Natural killer cell treated with Interleukin-12 subunit alpha and Interleukin-12 subunit beta and Interleukin-15 and Interleukin-18, amount 100 ng/mL, for 72 hours (primary cell): ENCODE data around the gene C16orf92. TPM values are rescaled to one million over a fixed set of nuclear protein-coding genes. Genes with fewer than 3 reads are reported as not detected.

Source experiments
- ATAC-seq, 2 donors: fragments of 150-1000 bp; cut with Tn5 transposase in 1 of 2; sonication (Bioruptor Pico), chemical (Tn5 transposase) in 1 of 2; 2 replicates each; pipeline ENCODE4 v1.10.0; 2021
- DNase-seq: peaks from one replicate; pipeline ENCODE4 v3.0.0; 2022; ENCODE audit warnings: low spot score
- H3K27ac Mint-ChIP-seq, 2 donors: 1 replicate in 1 of 2; 2 replicates in 1 of 2; pipeline ENCODE4 v1.8.0; 2022; ENCODE audit warnings: mixed read lengths in 2 of 2, mild to moderate bottlenecking in 1 of 2, moderate library complexity in 1 of 2
- H3K27me3 Mint-ChIP-seq, 2 donors: 1 replicate in 1 of 2; 2 replicates in 1 of 2; pipeline ENCODE4 v1.8.0; 2022; ENCODE audit warnings: mixed read lengths in 2 of 2
- H3K36me3 Mint-ChIP-seq: one replicate; pipeline ENCODE4 v1.8.0; 2022; ENCODE audit warnings: mixed read lengths
- H3K4me1 Mint-ChIP-seq, 2 donors: 1 replicate in 1 of 2; 2 replicates in 1 of 2; pipeline ENCODE4 v1.8.0; 2022; ENCODE audit warnings: low read depth in 2 of 2, mixed read lengths in 2 of 2, mild to moderate bottlenecking in 1 of 2
- H3K4me3 Mint-ChIP-seq: one replicate; pipeline ENCODE4 v1.8.0; 2022; ENCODE audit warnings: mixed read lengths
- H3K9me3 Mint-ChIP-seq: 2 replicates; pipeline ENCODE4 v1.8.0; 2022; ENCODE audit warnings: mixed read lengths
- total RNA-seq, 2 donors: library from RNA; stranded (reverse); gene quantifications; one replicate each; pipeline ENCODE4 v1.2.3, GENCODE V29; 2022

C16orf92 gene, protein sequence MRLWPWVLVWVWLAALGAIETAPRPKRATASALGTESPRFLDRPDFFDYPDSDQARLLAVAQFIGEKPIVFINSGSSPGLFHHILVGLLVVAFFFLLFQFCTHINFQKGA
- total RNA-seq: not detected

DNA sequence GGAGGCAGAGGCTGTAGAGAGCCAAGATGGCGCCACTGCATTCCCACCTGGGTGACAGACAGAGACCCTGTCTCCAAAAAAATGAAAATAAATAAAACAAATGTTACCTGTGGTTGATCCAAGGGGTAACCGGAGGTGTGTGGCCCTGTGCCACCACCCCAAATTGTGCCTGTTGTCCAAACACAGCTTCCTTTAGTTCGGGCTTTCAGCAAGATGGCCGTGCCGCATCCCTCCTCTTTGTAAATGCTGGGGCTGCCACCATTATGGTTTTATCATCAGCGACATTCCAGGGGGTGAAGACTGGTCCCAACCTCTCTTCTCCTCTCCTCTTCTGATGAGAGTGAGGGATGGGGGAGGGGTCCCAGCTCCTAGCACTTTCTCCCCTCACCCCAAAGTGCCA is at the start of gene C16orf92:
Gene C16orf92, plus strand, starts transcription at position 312 of the 400 bp plus-strand sequence. CDS start 143 bp downstream, outside the sequence.
- Mint-ChIP-seq H3K36me3 (no peaks in the 10 kb centered on the region), H3K27ac (no peak within 1 kb of the TSS), H3K27me3 (peaks cover 14 to 17% of the 10 kb centered on the region in 2 donors), H3K9me3 (no peaks in the 10 kb centered on the region), H3K4me3 (no peak within 1 kb of the TSS), H3K4me1 (peaks cover 7 to 10% of the 10 kb centered on the region in 2 donors)
- DNase-seq (no peak), ATAC-seq (no peak)

DNA sequence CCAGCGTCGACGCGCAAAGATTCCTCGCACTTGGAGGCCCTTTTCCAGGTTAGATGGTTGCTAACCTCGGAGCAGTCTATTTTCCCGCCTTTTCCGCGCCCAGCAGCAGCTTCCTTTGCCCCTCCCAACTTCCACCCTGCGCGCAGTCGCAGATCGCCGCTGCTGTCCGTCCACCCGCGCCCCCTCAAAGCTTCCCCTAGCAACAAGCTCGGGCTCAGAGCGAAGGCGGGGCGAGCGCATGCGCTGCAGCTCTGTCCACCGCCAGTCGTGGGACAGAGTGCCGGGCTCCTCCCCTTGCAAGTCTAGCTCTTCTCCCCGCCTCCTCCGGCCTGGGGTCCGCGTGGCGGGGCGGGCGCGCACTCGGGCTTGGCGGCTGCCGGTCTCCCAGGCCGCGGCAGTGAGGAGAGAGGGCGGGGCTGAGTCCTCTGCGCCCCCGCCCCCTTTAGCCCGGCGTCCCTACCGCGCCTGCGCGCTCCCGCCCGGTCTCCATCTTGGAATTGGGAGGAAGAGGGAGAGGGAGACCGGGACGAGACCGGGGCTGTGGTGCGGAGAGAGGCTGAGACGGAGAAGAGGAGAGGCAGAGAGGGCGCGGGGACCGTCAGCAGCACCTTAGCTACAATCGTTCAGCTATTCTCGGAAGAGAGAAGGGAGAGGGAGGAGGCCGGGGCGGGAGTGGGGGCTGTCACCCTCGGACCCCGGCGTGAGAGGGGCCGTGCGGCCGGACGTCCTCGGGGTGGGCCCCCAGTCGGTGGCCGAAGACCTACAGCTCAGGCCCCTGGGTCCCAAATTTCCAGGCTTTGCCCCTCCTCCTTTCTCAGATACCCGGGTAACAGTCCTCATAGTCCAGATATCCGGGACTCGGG is 49.4 kb upstream of the C16orf92 start, which contains the start of gene TAOK2:
Gene TAOK2, plus strand, starts transcription at position 485 of the 863 bp plus-strand sequence. CDS start 3,905 bp downstream, outside the sequence.
- Mint-ChIP-seq H3K4me1 (peaks cover 30 to 42% of the 10 kb centered on the region in 2 donors), H3K27me3 (no peaks in the 10 kb centered on the region), H3K36me3 (peaks cover 14% of the 10 kb centered on the region), H3K9me3 (no peaks in the 10 kb centered on the region), H3K27ac (peak within 1 kb of the TSS; percentile 74 to 91), H3K4me3 (peak within 1 kb of the TSS; percentile 99)
- DNase-seq: peak; percentile 100
- peak; percentile 99 for ATAC-seq

DNA sequence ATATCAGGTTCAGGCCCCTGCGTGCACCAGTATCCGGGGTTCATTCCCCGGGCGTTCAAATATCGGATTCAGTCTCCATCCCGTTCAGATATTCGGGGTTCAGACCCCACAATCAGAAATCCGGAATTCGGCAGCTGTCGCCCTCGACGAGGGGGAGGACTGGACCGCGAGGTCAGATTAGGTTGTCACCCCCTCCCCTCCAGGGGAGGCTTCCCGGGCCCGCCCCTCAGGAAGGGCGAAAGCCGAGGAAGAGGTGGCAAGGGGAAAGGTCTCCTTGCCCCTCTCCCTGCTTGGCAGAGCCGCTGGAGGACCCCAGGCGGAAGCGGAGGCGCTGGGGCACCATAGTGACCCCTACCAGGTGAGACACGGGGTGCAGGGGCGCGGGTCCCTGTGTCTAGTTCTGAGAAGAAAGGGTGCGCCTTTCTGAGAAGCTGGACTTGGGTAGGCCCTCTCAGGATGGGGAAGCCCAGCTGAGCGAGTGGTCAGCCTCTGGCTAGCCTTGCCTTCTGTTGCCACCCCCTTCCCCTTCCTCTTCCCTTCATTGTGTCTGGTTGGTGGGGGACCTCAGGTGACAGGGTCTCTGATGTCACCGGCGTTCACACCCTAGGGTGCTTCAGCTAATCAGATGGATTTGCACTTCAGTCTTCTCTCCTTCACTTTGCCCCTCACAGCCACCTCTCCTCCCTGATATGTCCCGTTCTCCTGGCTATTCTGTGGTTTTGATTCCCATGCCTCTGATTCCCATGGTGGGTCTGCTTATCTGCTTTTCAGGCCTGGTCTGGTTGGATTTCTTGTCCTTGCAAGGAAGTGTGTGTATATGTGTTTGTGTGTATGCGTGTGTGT is 48.5 kb upstream of the C16orf92 start:
- Mint-ChIP-seq H3K4me1 (peaks cover 30 to 39% of the 10 kb centered on the region in 2 donors), H3K9me3 (no peaks in the 10 kb centered on the region), H3K27ac (peak overlapping the region; percentile 74 to 91), H3K27me3 (no peaks in the 10 kb centered on the region), H3K4me3 (peak overlapping the region; percentile 99), H3K36me3 (peaks cover 13% of the 10 kb centered on the region)
- ATAC-seq: no peak
- no peak for DNase-seq

DNA sequence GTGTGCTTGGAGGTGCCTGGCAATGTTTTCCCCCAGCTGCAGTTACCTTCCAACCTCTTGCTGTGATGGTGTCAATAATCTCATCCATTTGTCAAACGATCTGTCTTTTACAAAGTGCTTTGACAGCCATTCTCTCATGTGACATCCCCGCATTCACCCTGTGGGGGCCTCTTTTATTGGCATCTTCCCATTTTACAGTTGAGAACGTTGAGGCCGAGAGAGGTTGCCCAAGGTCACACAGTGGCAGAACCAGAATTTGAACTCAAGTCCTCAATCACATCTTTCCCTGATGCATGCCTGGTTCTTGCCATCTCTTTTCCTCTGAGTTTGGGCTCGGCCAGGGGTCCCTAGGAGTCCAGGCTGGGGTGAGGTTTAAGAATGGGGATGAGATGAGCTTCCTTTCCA is 47.9 kb upstream of the C16orf92 start:
- ATAC-seq: no peak
- Mint-ChIP-seq H3K4me3 (peak overlapping the region; percentile 99), H3K9me3 (no peaks in the 10 kb centered on the region), H3K4me1 (peaks cover 30 to 37% of the 10 kb centered on the region in 2 donors), H3K36me3 (peaks cover 18% of the 10 kb centered on the region), H3K27ac (peak overlapping the region; percentile 74 to 91), H3K27me3 (no peaks in the 10 kb centered on the region)
- DNase-seq: no peak

DNA sequence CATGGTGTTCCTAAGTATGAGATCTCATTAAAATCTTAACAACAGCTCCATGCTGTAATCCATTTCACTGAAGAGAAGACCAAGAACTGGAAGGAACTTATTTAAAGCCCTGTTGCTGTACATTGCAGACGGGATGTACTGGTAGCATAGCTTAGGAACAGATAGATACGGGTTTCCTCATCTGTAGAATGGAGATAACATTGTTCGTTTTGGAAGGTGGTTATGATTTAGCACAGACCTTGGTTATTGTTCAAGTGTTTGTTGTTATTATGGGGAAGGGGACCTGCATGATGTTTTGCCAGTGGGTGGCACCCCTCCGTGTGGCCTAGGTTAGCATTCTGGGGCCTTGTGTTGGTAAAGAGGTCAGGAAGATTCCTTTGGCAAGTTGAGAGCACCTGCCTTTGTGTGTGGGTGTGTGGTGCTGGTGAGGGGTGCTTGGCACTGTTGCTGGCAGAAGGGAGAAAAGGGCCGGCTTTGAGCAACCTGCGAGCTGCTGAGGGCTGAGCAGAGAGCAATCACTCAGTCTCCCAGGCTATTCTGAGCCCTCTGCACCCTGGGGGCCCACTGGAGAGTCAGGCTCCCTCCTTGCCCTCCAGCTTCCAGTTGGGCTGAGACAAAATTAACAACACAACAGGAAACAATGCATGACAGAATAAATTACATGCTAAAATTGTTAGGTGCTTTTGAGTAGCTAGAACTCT is 47.0 kb upstream of the C16orf92 start:
- H3K4me1 Mint-ChIP-seq: peaks cover 30 to 37% of the 10 kb centered on the region in 2 donors
- ATAC-seq (no peak), DNase-seq (no peak)
- peak overlapping the region; percentile 74 to 91 for H3K27ac Mint-ChIP-seq
- peaks cover 22% of the 10 kb centered on the region for H3K36me3 Mint-ChIP-seq
- no peaks in the 10 kb centered on the region for H3K27me3 Mint-ChIP-seq
- H3K4me3 Mint-ChIP-seq: peak overlapping the region; percentile 99
- H3K9me3 Mint-ChIP-seq: no peaks in the 10 kb centered on the region

DNA sequence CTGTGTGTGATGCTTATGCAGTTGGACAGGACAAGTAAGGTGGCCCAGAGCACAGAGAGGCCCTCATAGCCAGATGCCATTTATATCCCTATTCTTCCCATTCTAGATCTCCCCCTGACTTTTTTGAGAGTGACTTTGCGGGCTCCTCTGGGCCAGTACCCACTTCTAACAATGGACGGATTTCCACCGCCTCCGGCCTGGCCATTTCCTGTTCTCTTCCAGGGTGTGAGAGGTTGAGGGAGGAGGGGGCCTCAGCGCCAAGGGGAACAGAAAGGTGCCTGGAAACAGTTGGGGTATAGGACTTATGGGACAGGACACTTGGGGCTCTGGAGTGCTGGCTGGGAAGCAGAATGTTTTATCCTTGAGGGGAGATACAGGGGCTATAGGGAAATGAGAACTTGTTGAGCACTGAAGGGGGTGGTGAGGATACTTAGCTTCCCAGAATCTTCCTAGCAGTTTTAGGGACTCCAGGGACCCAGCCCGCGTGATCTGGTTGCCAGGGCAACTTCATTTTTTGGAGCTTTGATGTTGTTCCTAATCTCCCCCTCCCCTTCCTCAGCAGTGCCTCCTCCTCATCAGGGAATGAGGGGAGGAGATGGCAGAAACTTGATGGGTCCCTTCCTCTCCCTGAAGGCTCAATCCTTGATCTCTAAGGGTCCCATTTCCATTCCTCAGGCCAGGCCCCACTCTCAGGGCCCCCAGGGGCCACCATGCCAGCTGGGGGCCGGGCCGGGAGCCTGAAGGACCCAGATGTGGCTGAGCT is 45.8 kb upstream of the C16orf92 start:
- H3K27me3 Mint-ChIP-seq: no peaks in the 10 kb centered on the region

DNA sequence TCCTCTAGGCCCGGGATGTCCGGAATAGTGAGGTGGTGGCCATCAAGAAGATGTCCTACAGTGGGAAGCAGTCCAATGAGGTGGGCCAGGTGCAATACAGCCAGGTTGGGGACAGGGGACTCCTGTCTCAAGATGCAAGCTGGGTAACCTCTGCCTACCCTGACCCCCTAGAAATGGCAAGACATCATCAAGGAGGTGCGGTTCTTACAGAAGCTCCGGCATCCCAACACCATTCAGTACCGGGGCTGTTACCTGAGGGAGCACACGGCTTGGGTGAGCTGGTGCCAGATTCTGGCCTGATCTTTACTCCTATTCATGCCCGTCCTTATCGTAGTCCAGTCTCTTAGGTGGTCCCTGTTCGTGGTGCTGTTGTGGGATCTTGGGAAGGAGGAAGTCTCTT is 44.9 kb upstream of the C16orf92 start:
- H3K27ac Mint-ChIP-seq: no peak overlapping the region
- DNase-seq: no peak
- ATAC-seq: no peak
- no peaks in the 10 kb centered on the region for H3K27me3 Mint-ChIP-seq
- peaks cover 19% of the 10 kb centered on the region for H3K36me3 Mint-ChIP-seq
- peaks cover 28 to 33% of the 10 kb centered on the region in 2 donors for H3K4me1 Mint-ChIP-seq
- no peak overlapping the region for H3K4me3 Mint-ChIP-seq
- H3K9me3 Mint-ChIP-seq: no peaks in the 10 kb centered on the region

More for the DNA sequence above, 45.8 kb upstream of the C16orf92 start:
- H3K4me1 Mint-ChIP-seq: peaks cover 30 to 37% of the 10 kb centered on the region in 2 donors
- no peak overlapping the region for H3K4me3 Mint-ChIP-seq
- DNase-seq (no peak), ATAC-seq (no peak)
- H3K9me3 Mint-ChIP-seq: no peaks in the 10 kb centered on the region
- peak overlapping the region in 1 of 2 donors; percentile 74 for H3K27ac Mint-ChIP-seq
- H3K36me3 Mint-ChIP-seq: peaks cover 22% of the 10 kb centered on the region

DNA sequence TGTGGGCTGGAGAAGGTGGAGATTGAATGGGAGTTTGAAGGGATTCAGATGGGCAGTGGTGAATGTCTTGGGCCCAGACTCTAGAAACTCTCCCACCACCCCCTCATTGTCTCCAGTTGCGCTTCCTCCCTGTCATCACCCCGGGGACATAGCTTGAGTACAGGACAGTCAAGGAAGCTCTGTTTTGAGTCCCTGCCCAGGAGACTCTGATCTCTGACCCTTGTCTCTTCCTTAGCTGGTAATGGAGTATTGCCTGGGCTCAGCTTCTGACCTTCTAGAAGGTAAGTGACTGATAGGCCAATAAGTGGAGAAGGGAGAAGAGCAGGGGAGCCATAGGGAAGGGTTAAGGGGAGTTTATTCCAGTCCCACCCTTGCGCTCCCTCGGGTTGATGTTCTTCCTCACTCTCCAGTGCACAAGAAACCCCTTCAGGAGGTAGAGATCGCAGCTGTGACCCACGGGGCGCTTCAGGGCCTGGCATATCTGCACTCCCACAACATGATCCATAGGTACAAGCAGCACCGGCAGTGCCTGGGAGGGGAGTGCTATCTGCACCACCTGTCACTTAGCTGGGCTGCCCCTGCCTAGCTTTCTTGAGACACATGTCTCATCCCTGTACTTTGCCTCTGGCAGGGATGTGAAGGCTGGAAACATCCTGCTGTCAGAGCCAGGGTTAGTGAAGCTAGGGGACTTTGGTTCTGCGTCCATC is 44.3 kb upstream of the C16orf92 start:
- Mint-ChIP-seq H3K27ac (peak overlapping the region in 1 of 2 donors; percentile 21), H3K9me3 (no peaks in the 10 kb centered on the region), H3K36me3 (peaks cover 21% of the 10 kb centered on the region), H3K4me1 (peaks cover 26 to 29% of the 10 kb centered on the region in 2 donors), H3K27me3 (no peaks in the 10 kb centered on the region), H3K4me3 (no peak overlapping the region)
- ATAC-seq: no peak
- no peak for DNase-seq

DNA sequence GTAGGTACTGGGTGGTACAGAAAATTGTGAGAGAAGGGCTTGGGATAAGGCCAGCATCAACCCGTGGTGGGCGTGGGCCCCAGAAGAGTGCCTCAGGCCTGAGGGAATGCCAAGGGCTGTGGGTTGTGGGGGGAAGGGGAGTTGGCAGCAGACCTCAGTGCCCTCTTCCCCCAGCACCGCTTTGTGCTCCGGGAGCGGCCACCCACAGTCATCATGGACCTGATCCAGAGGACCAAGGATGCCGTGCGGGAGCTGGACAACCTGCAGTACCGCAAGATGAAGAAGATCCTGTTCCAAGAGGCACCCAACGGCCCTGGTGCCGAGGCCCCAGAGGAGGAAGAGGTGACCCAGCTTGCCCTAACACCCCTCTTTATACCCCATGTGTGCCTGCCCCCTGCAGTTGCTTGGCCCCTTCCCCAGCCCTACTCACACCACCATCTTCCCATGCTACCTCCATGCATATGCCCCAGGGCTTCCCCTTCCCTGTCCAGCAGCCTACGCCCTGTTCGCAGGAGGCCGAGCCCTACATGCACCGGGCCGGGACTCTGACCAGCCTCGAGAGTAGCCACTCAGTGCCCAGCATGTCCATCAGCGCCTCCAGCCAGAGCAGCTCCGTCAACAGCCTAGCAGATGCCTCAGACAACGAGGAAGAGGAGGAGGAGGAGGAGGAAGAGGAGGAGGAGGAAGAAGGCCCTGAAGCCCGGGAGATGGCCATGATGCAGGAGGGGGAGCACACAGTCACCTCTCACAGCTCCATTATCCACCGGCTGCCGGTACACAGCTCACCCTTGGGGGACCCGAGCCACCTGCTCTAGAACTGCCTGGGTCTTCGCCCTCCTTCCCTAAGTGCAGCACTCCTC is 40.2 kb upstream of the C16orf92 start:
- Mint-ChIP-seq H3K27me3 (no peaks in the 10 kb centered on the region), H3K4me1 (peaks cover 0 to 3% of the 10 kb centered on the region in 2 donors), H3K27ac (no peak overlapping the region), H3K36me3 (peaks cover 23% of the 10 kb centered on the region), H3K4me3 (no peak overlapping the region), H3K9me3 (no peaks in the 10 kb centered on the region)
- ATAC-seq (no peak), DNase-seq (no peak)

DNA sequence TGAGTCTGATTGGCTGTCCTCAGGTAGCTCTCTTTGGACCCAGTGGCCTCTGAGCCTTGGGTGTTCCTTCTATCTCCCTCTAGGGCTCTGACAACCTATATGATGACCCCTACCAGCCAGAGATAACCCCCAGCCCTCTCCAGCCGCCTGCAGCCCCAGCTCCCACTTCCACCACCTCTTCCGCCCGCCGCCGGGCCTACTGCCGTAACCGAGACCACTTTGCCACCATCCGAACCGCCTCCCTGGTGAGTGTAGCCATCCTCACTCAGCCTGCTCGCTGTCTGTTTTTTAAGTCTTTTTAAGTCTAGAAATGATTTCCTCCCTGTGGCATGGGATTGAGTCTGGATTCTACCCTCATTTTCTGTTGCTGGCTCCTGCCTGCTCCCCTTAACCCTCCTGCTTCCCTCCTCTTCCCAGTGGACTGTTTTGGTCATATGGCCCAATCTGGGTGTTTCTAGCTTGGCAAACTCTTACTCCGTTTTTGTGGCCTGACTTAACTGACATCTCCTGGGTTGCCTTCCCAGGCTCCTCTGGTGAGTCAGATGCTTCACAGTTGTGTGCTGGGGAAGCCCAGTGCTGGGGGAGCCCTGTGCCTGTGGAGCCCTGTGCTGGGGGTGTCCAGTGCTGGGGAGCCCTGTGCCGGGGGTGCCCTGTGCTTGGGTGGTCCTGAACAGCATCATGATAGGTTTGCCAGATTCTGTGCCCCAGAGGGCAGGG is 39.4 kb upstream of the C16orf92 start:
- H3K4me3 Mint-ChIP-seq: no peak overlapping the region
- peaks cover 23% of the 10 kb centered on the region for H3K36me3 Mint-ChIP-seq
- ATAC-seq (no peak), DNase-seq (no peak)
- H3K4me1 Mint-ChIP-seq: peaks cover 0 to 3% of the 10 kb centered on the region in 2 donors
- no peaks in the 10 kb centered on the region for H3K9me3 Mint-ChIP-seq
- no peaks in the 10 kb centered on the region for H3K27me3 Mint-ChIP-seq
- peak overlapping the region in 1 of 2 donors; percentile 81 for H3K27ac Mint-ChIP-seq

DNA sequence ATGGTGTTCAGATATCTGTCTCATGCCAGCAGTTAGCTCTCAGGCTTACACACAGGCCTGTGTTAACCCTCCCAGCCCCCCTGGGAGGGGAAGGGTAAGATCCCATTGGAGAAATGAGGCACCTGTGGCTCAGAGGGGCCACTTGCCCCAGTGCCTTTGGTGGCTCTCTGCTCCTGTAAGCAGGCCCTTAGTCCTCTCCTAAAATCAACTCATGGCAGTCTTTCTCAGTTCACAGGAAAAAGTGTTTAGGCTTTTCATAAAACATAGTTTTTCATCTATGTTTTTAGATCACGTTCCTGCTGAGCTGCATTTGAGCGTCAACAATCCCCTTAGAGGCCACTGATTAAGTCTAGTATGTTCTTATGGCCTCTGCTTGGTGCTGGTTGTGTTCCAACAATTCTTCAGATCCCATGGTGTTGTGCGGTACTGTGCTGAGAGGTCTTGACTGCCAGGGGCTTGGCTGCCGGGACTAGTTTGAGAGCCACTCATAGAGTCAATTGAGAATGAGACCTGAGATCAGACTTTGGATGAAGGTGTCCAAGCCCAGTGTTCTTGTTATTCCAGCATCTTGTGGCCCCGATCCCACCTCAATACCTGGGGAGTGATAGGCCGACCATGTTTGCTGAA is 38.7 kb upstream of the C16orf92 start:
- Mint-ChIP-seq H3K36me3 (peaks cover 29% of the 10 kb centered on the region), H3K27me3 (no peaks in the 10 kb centered on the region), H3K27ac (peak overlapping the region in 1 of 2 donors; percentile 81), H3K4me3 (no peak overlapping the region), H3K4me1 (peaks cover 3 to 5% of the 10 kb centered on the region in 2 donors), H3K9me3 (no peaks in the 10 kb centered on the region)
- DNase-seq: no peak
- no peak for ATAC-seq
